Glutamatergic neuron (in vitro differentiated cells): ENCODE results near the gene ACP4. TPM values are rescaled to one million over a fixed set of nuclear protein-coding genes. Genes with fewer than 3 reads are reported as not detected.
"Not testable (repeated sequence)": the region's sequence is repeated elsewhere in the genome, so short reads cannot be mapped to it uniquely, and the experiment has no call there.

ENCODE experiments used
- DNase-seq: peaks from one replicate; pipeline ENCODE4 v3.0.0; 2022
- H3K27ac Mint-ChIP-seq: one replicate; pipeline ENCODE4 v1.8.0; 2020; ENCODE audit warnings: mild to moderate bottlenecking, mixed read lengths, inconsistent platforms; ENCODE audit not compliant: unreplicated experiment
- H3K27me3 Mint-ChIP-seq: one replicate; pipeline ENCODE4 v1.8.0; 2020; ENCODE audit warnings: mild to moderate bottlenecking, moderate library complexity, mixed read lengths, inconsistent platforms; ENCODE audit not compliant: unreplicated experiment
- H3K36me3 Mint-ChIP-seq: one replicate; pipeline ENCODE4 v1.8.0; 2020; ENCODE audit warnings: mild to moderate bottlenecking, mixed read lengths, inconsistent platforms; ENCODE audit not compliant: unreplicated experiment
- H3K4me1 Mint-ChIP-seq: one replicate; pipeline ENCODE4 v1.8.0; 2020; ENCODE audit warnings: mild to moderate bottlenecking, low read depth, mixed read lengths, inconsistent platforms; ENCODE audit not compliant: unreplicated experiment
- H3K4me3 Mint-ChIP-seq: one replicate; pipeline ENCODE4 v1.8.0; 2020; ENCODE audit warnings: mild to moderate bottlenecking, mixed read lengths, inconsistent platforms; ENCODE audit not compliant: unreplicated experiment
- H3K9me3 Mint-ChIP-seq: one replicate; pipeline ENCODE4 v1.8.0; 2020; ENCODE audit warnings: mild to moderate bottlenecking, moderate library complexity, mixed read lengths, inconsistent platforms; ENCODE audit not compliant: unreplicated experiment
- total RNA-seq: library from RNA; stranded (reverse); fragmentation: NEBNext Ultra II Directional; extraction: Animal tissue kit (Norgen Biotek cat#: 25700); gene quantifications from one replicate; pipeline ENCODE4 v1.2.1, GENCODE V29; 2021; ENCODE audit not compliant: unreplicated experiment
- TF ChIP-seq, protein P1 (sequence below): fragments of 200-600 bp; sonication (generic); IDR thresholded peaks from one replicate; pipeline ENCODE4 v1.5.0; 2021; ENCODE audit not compliant: partially characterized antibody, unreplicated experiment

The ACP4 gene
- total RNA-seq, 1 donor from 2014 or later = not detected

- Mint-ChIP-seq H3K4me1 (peaks cover 3% of the 10 kb centered on the region), H3K27ac (no peak overlapping the region), H3K4me3 (no peak overlapping the region), H3K36me3 (no peaks in the 10 kb centered on the region), H3K27me3 (peaks cover 5% of the 10 kb centered on the region), H3K9me3 (peaks cover 2% of the 10 kb centered on the region)
- TF ChIP-seq, protein P1, sequence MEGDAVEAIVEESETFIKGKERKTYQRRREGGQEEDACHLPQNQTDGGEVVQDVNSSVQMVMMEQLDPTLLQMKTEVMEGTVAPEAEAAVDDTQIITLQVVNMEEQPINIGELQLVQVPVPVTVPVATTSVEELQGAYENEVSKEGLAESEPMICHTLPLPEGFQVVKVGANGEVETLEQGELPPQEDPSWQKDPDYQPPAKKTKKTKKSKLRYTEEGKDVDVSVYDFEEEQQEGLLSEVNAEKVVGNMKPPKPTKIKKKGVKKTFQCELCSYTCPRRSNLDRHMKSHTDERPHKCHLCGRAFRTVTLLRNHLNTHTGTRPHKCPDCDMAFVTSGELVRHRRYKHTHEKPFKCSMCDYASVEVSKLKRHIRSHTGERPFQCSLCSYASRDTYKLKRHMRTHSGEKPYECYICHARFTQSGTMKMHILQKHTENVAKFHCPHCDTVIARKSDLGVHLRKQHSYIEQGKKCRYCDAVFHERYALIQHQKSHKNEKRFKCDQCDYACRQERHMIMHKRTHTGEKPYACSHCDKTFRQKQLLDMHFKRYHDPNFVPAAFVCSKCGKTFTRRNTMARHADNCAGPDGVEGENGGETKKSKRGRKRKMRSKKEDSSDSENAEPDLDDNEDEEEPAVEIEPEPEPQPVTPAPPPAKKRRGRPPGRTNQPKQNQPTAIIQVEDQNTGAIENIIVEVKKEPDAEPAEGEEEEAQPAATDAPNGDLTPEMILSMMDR = no peak
- no peak for DNase-seq
Observed at GRCh38 chr19:50749490-50749889, 40.7 kb upstream of the ACP4 start.

- Mint-ChIP-seq H3K9me3 (peaks cover 2% of the 10 kb centered on the region), H3K27me3 (peaks cover 5% of the 10 kb centered on the region), H3K27ac (no peak overlapping the region), H3K4me3 (no peak overlapping the region), H3K36me3 (no peaks in the 10 kb centered on the region), H3K4me1 (peaks cover 3% of the 10 kb centered on the region)
- TF ChIP-seq, protein P1 = no peak
- DNase-seq = peak; percentile 43
Observed at GRCh38 chr19:50750010-50750409, 40.2 kb upstream of the ACP4 start.

GRCh38 chr19:50753879-50754278 lies 36.3 kb upstream of the ACP4 start:
- no peaks in the 10 kb centered on the region for H3K36me3 Mint-ChIP-seq
- TF ChIP-seq, protein P1 = no peak
- peaks cover 3% of the 10 kb centered on the region for H3K4me1 Mint-ChIP-seq
- no peaks in the 10 kb centered on the region for H3K9me3 Mint-ChIP-seq
- DNase-seq = no peak
- peaks cover 5% of the 10 kb centered on the region for H3K27me3 Mint-ChIP-seq
- peak overlapping the region; percentile 12 for H3K27ac Mint-ChIP-seq
- no peak overlapping the region for H3K4me3 Mint-ChIP-seq

GRCh38 chr19:50756244-50756643 lies 34.0 kb upstream of the ACP4 start:
- not testable (repeated sequence) for H3K9me3 Mint-ChIP-seq, H3K27me3 Mint-ChIP-seq, H3K4me1 Mint-ChIP-seq, DNase-seq, H3K4me3 Mint-ChIP-seq, H3K36me3 Mint-ChIP-seq
- H3K27ac Mint-ChIP-seq = peak overlapping the region; percentile 29

GRCh38 chr19:50757624-50758023 lies 32.6 kb upstream of the ACP4 start:
- not testable (repeated sequence) for H3K36me3 Mint-ChIP-seq, H3K9me3 Mint-ChIP-seq, H3K4me3 Mint-ChIP-seq, H3K27me3 Mint-ChIP-seq, H3K27ac Mint-ChIP-seq, DNase-seq, H3K4me1 Mint-ChIP-seq

DNA sequence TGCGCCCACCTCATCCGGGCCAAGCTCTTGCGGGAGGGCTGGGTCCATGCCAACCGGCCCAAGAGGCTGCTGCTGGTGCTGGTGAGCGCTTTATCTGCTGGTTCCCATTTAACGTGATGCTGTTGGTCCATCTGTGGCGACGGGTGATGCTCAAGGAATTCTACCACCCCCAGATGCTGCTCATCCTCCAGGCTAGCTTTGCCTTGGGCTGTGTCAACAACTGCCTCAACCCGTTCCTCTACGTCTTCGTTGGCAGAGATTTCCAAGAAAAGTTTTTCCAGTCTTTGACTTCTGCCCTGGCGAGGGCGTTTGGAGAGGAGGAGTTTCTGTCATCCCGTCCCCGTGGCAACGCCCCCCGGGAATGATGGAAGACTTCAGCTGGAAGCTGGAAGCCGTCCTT lies 31.1 kb upstream of the ACP4 start:
- not testable (repeated sequence) for DNase-seq, H3K4me3 Mint-ChIP-seq, H3K9me3 Mint-ChIP-seq, H3K4me1 Mint-ChIP-seq, H3K27me3 Mint-ChIP-seq, H3K36me3 Mint-ChIP-seq, H3K27ac Mint-ChIP-seq

- Mint-ChIP-seq H3K4me3 (no peak overlapping the region), H3K27ac (no peak overlapping the region), H3K4me1 (peaks cover 4% of the 10 kb centered on the region), H3K27me3 (peaks cover 10% of the 10 kb centered on the region), H3K36me3 (no peaks in the 10 kb centered on the region), H3K9me3 (no peaks in the 10 kb centered on the region)
- TF ChIP-seq, protein P1 = no peak
- DNase-seq = no peak
Observed at GRCh38 chr19:50759886-50760285, 30.3 kb upstream of the ACP4 start.

DNA sequence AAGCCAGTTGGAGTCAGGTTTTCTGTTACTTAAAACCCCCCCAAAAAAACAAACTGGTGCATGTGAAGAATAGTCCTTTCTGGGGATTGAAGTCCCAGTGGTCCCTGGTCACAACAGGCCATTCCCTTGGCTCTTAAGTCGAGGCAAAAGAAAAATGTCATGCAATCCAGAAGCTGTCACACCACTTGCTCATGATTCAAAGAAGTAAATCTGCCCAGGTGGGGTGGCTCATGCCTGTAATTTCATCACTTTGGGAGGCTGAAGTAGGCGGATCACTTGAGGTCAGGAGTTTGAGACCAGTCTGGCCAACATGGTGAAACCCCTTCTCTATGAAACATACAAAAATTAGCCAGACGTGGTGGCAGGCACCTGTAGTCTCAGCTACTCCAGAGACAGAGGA lies 28.7 kb upstream of the ACP4 start:
- not testable (repeated sequence) for H3K27me3 Mint-ChIP-seq, H3K4me1 Mint-ChIP-seq, H3K27ac Mint-ChIP-seq, H3K4me3 Mint-ChIP-seq, H3K36me3 Mint-ChIP-seq, H3K9me3 Mint-ChIP-seq, DNase-seq

DNA sequence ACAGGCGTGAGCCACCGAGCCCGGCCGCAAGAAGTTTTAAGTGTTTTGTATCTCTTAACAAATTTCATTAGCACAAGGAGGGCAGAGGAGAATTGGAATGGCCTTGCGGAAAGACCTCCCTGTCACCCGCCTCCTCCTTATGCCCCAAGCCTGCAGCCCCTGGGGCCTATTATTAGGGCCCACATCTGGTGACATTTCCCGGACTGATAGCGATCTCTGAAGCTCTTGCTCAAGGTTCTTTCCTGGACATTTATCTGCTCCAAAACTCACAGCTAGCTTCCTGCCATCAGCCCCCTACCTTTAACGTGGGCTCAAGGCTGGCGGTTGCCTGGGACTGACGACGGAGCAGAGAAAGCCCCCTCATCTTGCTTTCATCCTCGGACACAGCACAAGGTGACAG lies 26.7 kb upstream of the ACP4 start:
- not testable (repeated sequence) for DNase-seq, H3K36me3 Mint-ChIP-seq, H3K4me1 Mint-ChIP-seq, H3K9me3 Mint-ChIP-seq, H3K4me3 Mint-ChIP-seq, H3K27me3 Mint-ChIP-seq
- H3K27ac Mint-ChIP-seq = peak overlapping the region; percentile 59
